ENCODE measurements around the gene SCARF2.
A peak's percentile ranks its signal among the peaks of the same experiment; 100 is the strongest.
"Not testable (repeated sequence)": the region's sequence is repeated elsewhere in the genome, so short reads cannot be mapped to it uniquely, and the experiment has no call there.

SCARF2 gene

GRCh38 chr22:20407829-20408228 lies 29.8 kb downstream of the SCARF2 start:
- FAIRE-seq, result no peak

- FAIRE-seq, result no peak
Measured at GRCh38 chr22:20406686-20407408, 30.8 kb downstream of the SCARF2 start.

- FAIRE-seq, result no peak
Measured at GRCh38 chr22:20405931-20406685, 31.5 kb downstream of the SCARF2 start.

- no peak for FAIRE-seq
Measured at GRCh38 chr22:20405291-20405930, 32.2 kb downstream of the SCARF2 start.

GRCh38 chr22:20404881-20405280 lies 32.7 kb downstream of the SCARF2 start:
- FAIRE-seq, result no peak

GRCh38 chr22:20403779-20404140 lies 33.9 kb downstream of the SCARF2 start:
- FAIRE-seq, result no peak

GRCh38 chr22:20402960-20403778 lies 34.5 kb downstream of the SCARF2 start:
- no peak for FAIRE-seq

- no peak for FAIRE-seq
Measured at GRCh38 chr22:20401376-20402014, 36.1 kb downstream of the SCARF2 start.

GRCh38 chr22:20400606-20401375 lies 36.8 kb downstream of the SCARF2 start:
- FAIRE-seq, result no peak

- FAIRE-seq, result no peak
Measured at GRCh38 chr22:20399866-20400605, 37.6 kb downstream of the SCARF2 start.

GRCh38 chr22:20398420-20398819 lies 39.2 kb downstream of the SCARF2 start:
- FAIRE-seq, result no peak

- no peak for FAIRE-seq
Measured at GRCh38 chr22:20397498-20397897, 40.1 kb downstream of the SCARF2 start.

GRCh38 chr22:20396639-20397038 lies 41.0 kb downstream of the SCARF2 start:
- FAIRE-seq, result no peak

- no peak for FAIRE-seq
Measured at GRCh38 chr22:20395907-20396287, 41.7 kb downstream of the SCARF2 start.

GRCh38 chr22:20395181-20395906 lies 42.3 kb downstream of the SCARF2 start:
- no peak for FAIRE-seq

- peak; percentile 15 for FAIRE-seq
Measured at GRCh38 chr22:20393705-20394476, 43.7 kb downstream of the SCARF2 start, which contains the start of gene ZNF74. Gene ZNF74, plus strand, starts transcription at chr22:20394151. Its CDS starts 478 bp downstream, at chr22:20394629.

- no peak for FAIRE-seq
Measured at GRCh38 chr22:20392983-20393704, 44.5 kb downstream of the SCARF2 start.

- FAIRE-seq, result not testable (repeated sequence)
Measured at GRCh38 chr22:20392365-20392881, 45.2 kb downstream of the SCARF2 start.
